Astrocyte (in vitro differentiated cells and primary cell): ENCODE measurements around the gene EEF1AKMT1.

Source experiments
- CTCF ChIP-seq: IDR thresholded peaks from 2 replicates; pipeline ENCODE4 v1.5.1; 2011; ENCODE audit warnings: low read depth, mild to moderate bottlenecking, inconsistent platforms, low read length, moderate library complexity; ENCODE audit not compliant: insufficient read depth
- EZH2 ChIP-seq: IDR thresholded peaks from 2 replicates; pipeline ENCODE4 v1.6.1; 2012; ENCODE audit warnings: mild to moderate bottlenecking, low read length, inconsistent platforms; ENCODE audit not compliant: insufficient read depth

GRCh38 chr13:20760872-20761271 lies 12.9 kb downstream of the EEF1AKMT1 start:
- TF ChIP-seq CTCF (no peak), EZH2 (no peak)
